Right ventricle myocardium inferior (tissue), 1 donor: ENCODE measurements around the gene CUL7. TPM values are rescaled to one million over a fixed set of nuclear protein-coding genes. Genes with fewer than 3 reads are reported as not detected.
"Not testable (repeated sequence)": the region's sequence is repeated elsewhere in the genome, so short reads cannot be mapped to it uniquely, and the experiment has no call there.

Source experiments
- ATAC-seq: fragments of 200-7000 bp; cut with Tn5 transposase; one replicate; pipeline ENCODE4 v1.9.1; 2020; ENCODE audit warnings: mild to moderate bottlenecking, moderate library complexity
- DNase-seq: peaks from one replicate; pipeline ENCODE4 v3.0.0; 2021; ENCODE audit errors: missing footprints
- intact Hi-C: fragments of 100-400 bp; cut with DNase I; formaldehyde crosslinking; loops from one replicate; pipeline ENCODE4 v1.11.0; 2022
- total RNA-seq: library from RNA; stranded (reverse); fragmentation: NEBNext Ultra II Directional; extraction: Animal tissue kit (Norgen Biotek cat#: 25700); gene quantifications from one replicate; pipeline ENCODE4 v1.2.1, GENCODE V29; 2021
- donor health status: DM: no; HTN: yes; CAD: no; lungs with severe emphysema.

Gene CUL7
- total RNA-seq, 1 donor from 2014 or later = 7.3 TPM

- DNase-seq (no peak), ATAC-seq (no peak)
- intact Hi-C loops = loop anchor here (5.0 kb wide), 1 partner anchor 121 kb away; no protein-coding TSS in a partner anchor
These were observed 47.8 kb downstream of the CUL7 start for GRCh38 chr6:43005844-43006243.

DNA sequence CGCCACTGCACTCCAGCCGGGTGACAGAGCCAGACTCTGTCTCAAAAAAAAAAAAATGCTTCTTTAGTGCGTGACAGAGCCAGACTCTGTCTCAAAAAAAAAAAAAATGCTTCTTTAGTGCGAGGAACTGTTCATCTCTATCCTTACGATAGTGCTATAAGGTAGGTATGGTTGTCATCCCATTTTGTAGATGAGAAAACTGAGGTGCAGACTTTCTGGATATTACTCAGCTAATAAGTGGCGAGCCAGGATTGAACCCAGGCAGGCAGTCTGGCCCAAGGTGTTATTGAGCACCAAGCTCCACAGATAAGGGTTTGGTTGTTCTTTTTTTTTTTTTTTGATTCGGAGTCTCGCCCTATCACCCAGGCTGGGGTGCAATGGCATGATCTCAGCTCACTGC is 51.8 kb downstream of the CUL7 start:
- DNase-seq = no peak
- ATAC-seq = no peak
- intact Hi-C loops = no loop called here

GRCh38 chr6:42998205-42998604 is 55.4 kb downstream of the CUL7 start:
- intact Hi-C loops, ATAC-seq, DNase-seq: not testable (repeated sequence)

DNA sequence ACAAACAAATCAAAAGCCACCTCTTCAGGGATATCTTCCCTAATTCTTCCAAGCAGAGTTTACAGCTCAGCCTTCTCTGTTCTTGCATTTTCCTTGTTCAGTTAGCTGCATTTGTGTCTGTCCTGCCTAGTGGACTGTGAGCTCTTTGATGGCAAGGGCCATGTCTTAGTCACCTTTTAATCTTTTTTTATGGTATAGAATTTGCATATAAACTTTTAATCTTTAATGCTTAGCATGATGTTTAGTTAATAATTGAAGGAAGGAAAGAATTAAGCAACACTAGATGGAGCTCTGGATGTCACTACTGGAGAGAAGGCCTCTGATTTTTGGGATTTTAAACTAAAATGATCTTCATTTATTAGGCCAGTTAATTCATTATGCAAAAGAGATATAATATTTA is 57.1 kb downstream of the CUL7 start:
- ATAC-seq (no peak), DNase-seq (no peak)
- intact Hi-C loops = no loop called here

DNA sequence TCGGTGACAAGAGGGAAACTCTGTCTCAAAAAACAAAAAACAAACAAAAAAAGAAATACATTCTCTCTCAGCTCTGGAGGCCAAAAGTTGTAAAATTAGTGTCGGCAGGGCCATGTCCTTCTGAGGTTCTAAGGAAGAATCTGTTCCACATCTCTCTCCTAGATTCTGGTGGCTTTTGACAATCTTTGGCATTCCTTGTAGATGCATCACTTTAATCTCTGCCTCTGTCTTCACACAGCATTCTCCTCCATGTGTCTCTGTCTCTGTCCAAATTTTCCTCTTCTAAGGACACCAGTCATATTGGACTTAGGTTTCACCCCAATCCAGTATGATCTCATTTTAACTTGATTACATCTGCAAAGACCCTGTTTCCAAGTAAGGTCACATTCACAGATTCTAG is 60.2 kb downstream of the CUL7 start:
- DNase-seq = no peak
- intact Hi-C loops = no loop called here
- no peak for ATAC-seq

DNA sequence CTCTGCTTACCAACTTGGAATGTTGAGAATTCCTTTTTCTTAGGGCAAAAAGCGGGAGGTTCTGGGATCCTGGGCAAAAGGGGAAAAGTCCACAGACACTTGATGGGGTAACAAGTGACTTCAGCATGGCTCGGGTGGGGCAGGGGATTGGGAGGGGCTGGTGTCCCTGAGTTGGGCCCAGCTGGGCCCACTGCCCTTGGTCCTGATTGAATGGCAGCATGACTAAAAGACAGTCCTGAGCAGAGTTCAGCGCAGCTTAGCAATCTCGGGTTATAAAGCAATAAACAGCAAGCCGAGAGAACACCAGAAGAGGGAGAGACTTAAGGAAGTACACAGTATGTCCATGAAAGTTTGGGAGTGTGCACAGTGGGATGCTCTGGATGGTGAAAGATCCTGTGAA is 63.7 kb downstream of the CUL7 start:
- intact Hi-C loops = no loop called here
- DNase-seq (no peak), ATAC-seq (no peak)

DNA sequence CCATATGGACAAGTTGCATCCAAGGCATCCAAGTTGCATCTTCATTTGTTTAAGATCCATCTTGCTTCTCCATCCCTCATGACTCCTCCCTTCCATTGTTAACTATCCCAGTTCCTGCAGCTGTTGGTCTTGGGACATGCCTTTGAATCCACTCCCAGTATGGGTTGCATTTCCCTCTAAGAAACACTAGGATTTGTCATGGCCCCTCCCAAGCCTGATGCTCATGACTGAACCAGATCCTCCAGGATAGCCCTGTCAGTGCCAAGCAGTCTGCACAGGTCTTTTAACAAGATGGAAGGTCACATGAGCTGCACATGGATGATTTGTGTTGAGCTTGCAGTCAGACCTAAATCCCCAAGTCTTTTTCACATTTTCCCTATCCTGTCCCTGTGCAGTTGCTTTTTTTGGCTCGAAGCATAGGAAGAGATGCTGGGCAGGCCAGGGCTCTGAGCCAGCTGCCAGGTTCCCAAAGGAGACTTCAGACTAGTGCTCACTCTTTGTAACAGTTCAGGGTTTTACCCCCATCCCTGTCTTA is 65.1 kb downstream of the CUL7 start:
- ATAC-seq = no peak
- no peak for DNase-seq
- intact Hi-C loops = no loop called here

Other genes starting within 250 kb of the CUL7 start
- 44.5 TPM for gene RPL7L1, start 174.2 kb downstream of the CUL7 start, total RNA-seq
- not detected for gene PTCRA, start 137.8 kb downstream of the CUL7 start, total RNA-seq
- gene CNPY3, start 124.4 kb downstream of the CUL7 start, total RNA-seq = 22.9 TPM
- 0.97 TPM for gene GNMT, start 93.1 kb downstream of the CUL7 start, total RNA-seq
- 25.5 TPM for gene PEX6, start 74.7 kb downstream of the CUL7 start, total RNA-seq
- 34.2 TPM for gene PPP2R5D, start 69.3 kb downstream of the CUL7 start, total RNA-seq
- gene MEA1, start 39.9 kb downstream of the CUL7 start, total RNA-seq = 32.1 TPM
- 145 TPM for gene KLHDC3, start 39.6 kb downstream of the CUL7 start, total RNA-seq
- gene RRP36, start 32.2 kb downstream of the CUL7 start, total RNA-seq = 26.1 TPM
- 99.7 TPM for gene MRPL2, start 5.6 kb upstream of the CUL7 start, total RNA-seq
- 30.0 TPM for gene KLC4, start 5.8 kb upstream of the CUL7 start, total RNA-seq
- 1.7 TPM for gene PTK7, start 22.5 kb upstream of the CUL7 start, total RNA-seq
- 77.6 TPM for gene SRF, start 117.4 kb upstream of the CUL7 start, total RNA-seq
- gene CUL9, start 128.3 kb upstream of the CUL7 start, total RNA-seq = 14.0 TPM
- gene DNPH1, start 175.6 kb upstream of the CUL7 start, total RNA-seq = 29.9 TPM
- gene TTBK1, start 189.6 kb upstream of the CUL7 start, total RNA-seq = 0.19 TPM
- gene SLC22A7, start 244.4 kb upstream of the CUL7 start, total RNA-seq = not detected